ENCODE results near the gene NTNG1.

NTNG1 gene

DNA sequence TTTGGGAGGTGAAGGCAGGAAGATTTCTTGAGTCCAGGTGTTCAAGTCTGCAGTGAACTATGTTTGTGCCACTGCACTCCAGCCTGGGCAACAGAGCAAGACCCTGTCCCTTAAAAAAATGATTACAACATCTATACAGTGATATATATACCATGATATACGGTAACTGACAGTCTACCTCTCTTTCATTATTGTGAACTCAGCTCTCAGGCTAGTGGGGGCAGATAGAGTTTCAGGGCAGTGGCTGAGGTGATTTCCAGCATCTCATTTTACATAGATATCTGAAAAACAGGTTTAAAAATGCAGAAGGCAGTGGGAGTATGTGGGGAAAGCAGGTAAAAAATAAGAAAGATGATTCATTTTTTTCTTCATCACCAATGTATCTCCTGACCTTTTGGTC, 8.1 kb upstream of the NTNG1 start:
- no peak for DNase-seq (ENCODE audit: extremely low read depth, low read depth)
- H3K4me3 ChIP-seq (replicated peaks; ENCODE audit: low read depth, low read length): no peak overlapping the region
- TF ChIP-seq, protein P1, sequence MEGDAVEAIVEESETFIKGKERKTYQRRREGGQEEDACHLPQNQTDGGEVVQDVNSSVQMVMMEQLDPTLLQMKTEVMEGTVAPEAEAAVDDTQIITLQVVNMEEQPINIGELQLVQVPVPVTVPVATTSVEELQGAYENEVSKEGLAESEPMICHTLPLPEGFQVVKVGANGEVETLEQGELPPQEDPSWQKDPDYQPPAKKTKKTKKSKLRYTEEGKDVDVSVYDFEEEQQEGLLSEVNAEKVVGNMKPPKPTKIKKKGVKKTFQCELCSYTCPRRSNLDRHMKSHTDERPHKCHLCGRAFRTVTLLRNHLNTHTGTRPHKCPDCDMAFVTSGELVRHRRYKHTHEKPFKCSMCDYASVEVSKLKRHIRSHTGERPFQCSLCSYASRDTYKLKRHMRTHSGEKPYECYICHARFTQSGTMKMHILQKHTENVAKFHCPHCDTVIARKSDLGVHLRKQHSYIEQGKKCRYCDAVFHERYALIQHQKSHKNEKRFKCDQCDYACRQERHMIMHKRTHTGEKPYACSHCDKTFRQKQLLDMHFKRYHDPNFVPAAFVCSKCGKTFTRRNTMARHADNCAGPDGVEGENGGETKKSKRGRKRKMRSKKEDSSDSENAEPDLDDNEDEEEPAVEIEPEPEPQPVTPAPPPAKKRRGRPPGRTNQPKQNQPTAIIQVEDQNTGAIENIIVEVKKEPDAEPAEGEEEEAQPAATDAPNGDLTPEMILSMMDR (IDR thresholded peaks at IDR 0.05; ENCODE audit: low read depth, low read length, missing control alignments): no peak

DNA sequence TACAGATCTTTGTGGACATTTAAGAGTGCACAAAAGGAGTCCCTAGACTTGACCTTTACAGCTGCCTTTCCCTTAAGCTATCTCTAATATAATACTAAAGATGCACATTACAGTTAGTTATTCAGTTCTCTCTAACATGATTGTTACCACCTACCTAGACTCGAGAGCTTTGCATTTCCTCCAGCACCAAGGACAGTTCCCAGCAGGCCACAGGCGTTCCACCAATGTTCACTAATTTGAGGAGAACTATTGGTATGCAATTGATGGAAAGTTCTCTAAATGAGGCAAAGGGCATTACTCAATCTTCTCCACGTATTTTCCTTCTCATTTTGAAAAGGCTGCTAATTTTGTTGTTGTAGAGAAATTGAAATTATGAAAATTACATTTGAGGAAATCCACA, 5.4 kb upstream of the NTNG1 start:
- TF ChIP-seq, protein P1 (IDR thresholded peaks at IDR 0.05; ENCODE audit: low read depth, low read length, missing control alignments): no peak
- H3K4me3 ChIP-seq (replicated peaks; ENCODE audit: low read depth, low read length): no peak overlapping the region
- DNase-seq (ENCODE audit: extremely low read depth, low read depth): peak; percentile 14

DNA sequence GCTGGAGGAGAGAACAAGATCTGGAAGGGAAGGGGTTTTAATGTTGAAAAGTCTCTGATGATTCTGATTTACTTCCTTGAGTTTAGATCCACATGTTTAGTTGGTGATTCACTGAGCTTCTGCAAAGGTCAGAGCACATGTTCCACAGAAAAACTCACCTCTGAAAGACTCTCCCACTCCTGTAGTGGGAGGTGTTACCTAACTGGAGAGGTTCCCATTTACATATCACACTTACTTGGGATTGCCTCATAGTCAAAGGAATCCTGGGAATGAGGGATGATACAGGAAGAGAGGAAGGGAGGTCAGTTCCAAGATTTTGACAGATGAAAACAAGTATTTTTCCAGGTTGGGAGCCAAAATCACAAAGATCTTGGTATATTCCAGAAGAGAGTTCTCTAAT, 2.7 kb upstream of the NTNG1 start:
- H3K4me3 ChIP-seq (replicated peaks; ENCODE audit: low read depth, low read length): no peak overlapping the region
- DNase-seq (ENCODE audit: extremely low read depth, low read depth): no peak
- TF ChIP-seq, protein P1 (IDR thresholded peaks at IDR 0.05; ENCODE audit: low read depth, low read length, missing control alignments): no peak

DNA sequence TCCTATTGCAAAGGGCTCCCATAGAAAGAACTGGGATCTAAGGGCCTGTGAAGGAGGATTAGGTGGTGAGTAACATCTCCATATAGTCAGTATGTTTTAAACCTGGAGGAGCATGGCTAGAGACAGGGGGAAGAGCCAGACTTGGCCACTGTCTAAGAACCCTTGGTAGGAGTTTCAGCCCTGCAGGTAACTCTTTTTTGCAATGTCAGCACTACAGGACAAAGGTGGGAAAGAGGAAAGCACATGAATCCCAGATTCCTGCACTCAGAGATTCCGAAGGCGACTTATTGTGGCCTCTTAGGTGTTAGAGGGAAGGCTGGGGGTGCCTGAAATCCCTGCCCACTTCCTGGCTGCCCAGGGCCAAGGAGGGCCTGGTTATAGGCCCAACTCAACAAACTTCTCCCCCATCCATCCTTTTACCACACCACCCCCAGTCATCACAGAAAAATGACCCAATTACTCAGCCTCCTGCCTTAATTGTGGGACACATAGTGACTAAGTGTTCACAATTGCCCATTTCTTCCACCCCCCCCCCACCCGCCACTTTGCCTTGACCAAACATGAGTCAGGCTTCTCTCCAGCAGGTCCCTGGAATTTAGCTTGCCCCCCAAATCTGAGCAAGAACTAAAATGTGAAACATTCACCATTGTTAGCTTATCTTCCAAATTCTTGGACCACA, 1.9 kb upstream of the NTNG1 start:
- TF ChIP-seq, protein P1 (IDR thresholded peaks at IDR 0.05; ENCODE audit: low read depth, low read length, missing control alignments): no peak
- no peak for DNase-seq (ENCODE audit: extremely low read depth, low read depth)
- H3K4me3 ChIP-seq (replicated peaks; ENCODE audit: low read depth, low read length): no peak overlapping the region

DNA sequence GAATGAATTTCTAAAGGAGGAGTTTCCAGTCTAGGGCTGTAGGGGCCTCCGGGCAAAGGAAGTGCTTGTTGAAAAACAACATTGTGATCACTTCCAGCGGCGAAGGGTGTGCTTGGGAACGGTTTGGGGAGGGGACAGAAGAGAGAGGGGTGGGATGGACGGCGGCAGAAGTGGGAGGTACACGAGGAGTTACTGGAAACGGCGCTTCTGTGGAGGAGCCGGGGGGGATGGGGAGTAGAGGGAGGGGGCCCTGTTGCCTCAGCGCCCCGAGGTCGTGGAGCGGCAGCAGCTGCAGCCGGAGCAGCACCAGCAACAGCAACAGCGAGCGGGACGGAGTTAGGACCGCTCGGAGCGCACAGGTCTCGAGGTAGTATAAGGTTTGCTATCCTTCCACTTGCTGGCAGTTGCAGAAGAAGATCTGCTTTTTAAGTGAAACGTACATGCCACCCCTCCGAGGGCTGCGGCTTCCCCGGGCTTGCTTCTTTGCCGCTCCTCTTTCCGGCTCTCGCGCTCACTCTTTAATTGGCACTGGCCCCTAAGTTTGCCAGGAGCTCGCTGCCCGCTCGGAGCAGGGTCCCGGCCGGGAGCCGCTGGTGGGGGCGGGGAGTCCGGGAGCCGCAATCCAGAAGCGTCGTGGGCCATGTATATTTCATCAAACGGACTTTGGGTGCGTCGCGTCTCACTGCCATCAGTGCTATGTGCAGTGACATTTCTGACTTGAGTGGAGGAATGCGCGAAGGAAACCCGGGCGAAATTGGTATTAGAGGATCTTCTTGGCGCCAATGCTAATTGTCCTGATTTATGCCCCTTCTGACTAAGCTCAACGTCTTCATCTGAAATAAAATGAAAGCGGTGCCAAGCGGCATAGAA, 771 bp upstream of the NTNG1 start:
- H3K4me3 ChIP-seq (replicated peaks; ENCODE audit: low read depth, low read length): peak overlapping the region; percentile 34
- TF ChIP-seq, protein P1 (IDR thresholded peaks at IDR 0.05; ENCODE audit: low read depth, low read length, missing control alignments): no peak
- DNase-seq (ENCODE audit: extremely low read depth, low read depth): no peak

DNA sequence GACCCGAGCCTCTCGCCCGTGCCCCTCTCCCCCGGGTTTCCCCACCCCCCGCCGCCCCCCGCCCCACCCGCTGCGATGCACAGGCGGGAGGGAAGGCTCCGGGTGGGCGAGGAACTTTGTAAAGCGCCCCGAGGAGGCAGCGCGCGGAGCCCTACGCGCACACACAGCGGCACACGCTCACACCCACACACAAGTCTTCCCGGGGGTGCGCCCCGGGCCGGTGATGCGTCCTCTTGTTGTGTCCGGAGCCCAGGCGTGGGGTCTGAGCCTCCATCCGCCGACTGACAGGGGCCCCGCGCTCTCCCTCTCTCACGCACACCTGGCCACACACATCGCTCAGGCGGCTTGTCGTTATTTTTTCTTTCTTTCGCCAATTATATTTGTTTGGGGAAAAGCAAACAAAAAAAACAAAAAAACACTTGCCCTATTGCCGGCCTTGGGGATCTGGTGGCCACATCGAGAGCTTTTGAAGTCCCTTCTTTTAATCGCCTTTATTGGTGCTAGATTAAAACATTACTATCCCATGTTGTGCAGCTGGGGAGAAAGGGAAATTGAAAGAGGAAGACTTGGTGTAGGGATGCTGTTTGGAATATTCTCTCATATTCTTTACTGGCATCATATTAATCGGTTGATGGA, 770 bp downstream of the NTNG1 start:
- TF ChIP-seq, protein P1 (IDR thresholded peaks at IDR 0.05; ENCODE audit: low read depth, low read length, missing control alignments): no peak
- no peak for DNase-seq (ENCODE audit: extremely low read depth, low read depth)
- peak overlapping the region; percentile 34 for H3K4me3 ChIP-seq (replicated peaks; ENCODE audit: low read depth, low read length)
